GM19025 (cell line): ENCODE data around the gene CCDC138.

ENCODE experiments used
- ATAC-seq: cut with Tn5 transposase; IDR thresholded peaks from one replicate; pipeline ENCODE4 v1.9.1; 2021; ENCODE audit warnings: mild to moderate bottlenecking, low read depth, moderate library complexity; ENCODE audit not compliant: unreplicated experiment

Gene CCDC138

GRCh38 chr2:108825254-108825653 is 38.7 kb downstream of the CCDC138 start:
- ATAC-seq = no peak

- ATAC-seq = no peak
Measured at GRCh38 chr2:108825736-108826135, 39.2 kb downstream of the CCDC138 start.

GRCh38 chr2:108829578-108830310 is 43.2 kb downstream of the CCDC138 start:
- ATAC-seq = no peak

- no peak for ATAC-seq
Measured at GRCh38 chr2:108833219-108833618, 46.6 kb downstream of the CCDC138 start.

GRCh38 chr2:108834620-108835019 is 48.0 kb downstream of the CCDC138 start:
- no peak for ATAC-seq

GRCh38 chr2:108835040-108835439 is 48.5 kb downstream of the CCDC138 start:
- ATAC-seq = no peak

- ATAC-seq = no peak
Measured at GRCh38 chr2:108837198-108837597, 50.6 kb downstream of the CCDC138 start.

- no peak for ATAC-seq
Measured at GRCh38 chr2:108841506-108841905, 54.9 kb downstream of the CCDC138 start.

- ATAC-seq = no peak
Measured at GRCh38 chr2:108845923-108846322, 59.4 kb downstream of the CCDC138 start.

GRCh38 chr2:108847000-108847399 is 60.4 kb downstream of the CCDC138 start:
- ATAC-seq = no peak

- ATAC-seq = no peak
Measured at GRCh38 chr2:108852375-108852774, 65.8 kb downstream of the CCDC138 start.

- no peak for ATAC-seq
Measured at GRCh38 chr2:108853421-108853820, 66.8 kb downstream of the CCDC138 start.

GRCh38 chr2:108854484-108854883 is 67.9 kb downstream of the CCDC138 start:
- no peak for ATAC-seq

GRCh38 chr2:108855194-108855593 is 68.6 kb downstream of the CCDC138 start:
- ATAC-seq = no peak

GRCh38 chr2:108858894-108859293 is 72.3 kb downstream of the CCDC138 start:
- no peak for ATAC-seq

GRCh38 chr2:108866041-108866440 is 79.5 kb downstream of the CCDC138 start:
- ATAC-seq = no peak

- no peak for ATAC-seq
Measured at GRCh38 chr2:108868911-108869310, 82.3 kb downstream of the CCDC138 start.

- no peak for ATAC-seq
Measured at GRCh38 chr2:108869542-108869941, 83.0 kb downstream of the CCDC138 start.

- ATAC-seq = no peak
Measured at GRCh38 chr2:108870069-108870644, 83.6 kb downstream of the CCDC138 start.

- no peak for ATAC-seq
Measured at GRCh38 chr2:108877506-108877905, 90.9 kb downstream of the CCDC138 start.

- no peak for ATAC-seq
Measured at GRCh38 chr2:108878276-108878675, 91.7 kb downstream of the CCDC138 start.

- ATAC-seq = no peak
Measured at GRCh38 chr2:108884619-108885018, 98.0 kb downstream of the CCDC138 start.
